K562 (cell line): ENCODE results near the gene VEGFA. TPM values are rescaled to one million over a fixed set of nuclear protein-coding genes. Genes with fewer than 3 reads are reported as not detected.
A peak's percentile ranks its signal among the peaks of the same experiment; 100 is the strongest.

Source experiments
- BACH1 ChIP-seq: fragments of 200-800 bp; sonication (Bioruptor generic); IDR thresholded peaks from 2 replicates; pipeline ENCODE4 v1.6.1; 2016; ENCODE audit warnings: missing genetic modification characterization, missing compliant biosample characterization
- CXXC5 ChIP-seq: fragments of 250-450 bp; sonication (Bioruptor Pico); IDR thresholded peaks from 2 replicates; pipeline ENCODE4 v1.8.0; 2022; ENCODE audit warnings: inconsistent platforms, mild to moderate bottlenecking, moderate library complexity
- EP300 ChIP-seq: IDR thresholded peaks from 2 replicates; pipeline ENCODE4 v1.6.1; 2012; ENCODE audit warnings: low read length, improper control_type of control experiment
- IFI16 ChIP-seq: fragments of 250-450 bp; sonication (Bioruptor Pico); IDR thresholded peaks from 2 replicates; pipeline ENCODE4 v2.1.2; 2022; ENCODE audit warnings: mild to moderate bottlenecking, inconsistent platforms
- NUFIP1 ChIP-seq: fragments of 450-650 bp; IDR thresholded peaks from 2 replicates; pipeline ENCODE4 v1.6.1; 2018; ENCODE audit not compliant: partially characterized antibody
- SMARCA5 ChIP-seq: fragments of 450-650 bp; IDR thresholded peaks from 2 replicates; pipeline ENCODE4 v1.6.1; 2016
- TCF7 ChIP-seq: sonication (generic); IDR thresholded peaks from 2 replicates; pipeline ENCODE4 v1.6.1; 2016; ENCODE audit warnings: antibody characterized with exemption, borderline replicate concordance
- TCF7L2 ChIP-seq: fragments of 150-350 bp; IDR thresholded peaks from 2 replicates; pipeline ENCODE4 v1.6.1; 2016; ENCODE audit warnings: low read depth, mild to moderate bottlenecking, low read length, moderate library complexity
- ZBTB8A ChIP-seq: fragments of 450-650 bp; IDR thresholded peaks from 2 replicates; pipeline ENCODE4 v1.6.1; 2018; ENCODE audit warnings: mild to moderate bottlenecking, moderate library complexity; ENCODE audit not compliant: partially characterized antibody
- ZNF347 ChIP-seq: fragments of 450-650 bp; formaldehyde crosslinking; IDR thresholded peaks from 2 replicates; pipeline ENCODE4 v1.4.0; 2020; ENCODE audit warnings: low read depth, mild to moderate bottlenecking, moderate library complexity
- ZNF766 ChIP-seq: fragments of 200-800 bp; sonication (Bioruptor generic); conservative IDR thresholded peaks from 2 replicates; pipeline ENCODE4 v1.6.1; 2016; ENCODE audit warnings: missing genetic modification characterization, missing compliant biosample characterization
- polyA plus RNA-seq, 8 experiments: library from polyadenylated mRNA; depleted of rRNA in 4 of 8; stranded (reverse) in 5 of 8; unstranded in 3 of 8; fragments of >200 nt; fragmentation: Nextera tagmentation in 2 of 8; fragmentation: Illumina TruSeq in 1 of 8; extraction: Ambion mirVana in 2 of 8; extraction: Trizol in 1 of 8; gene quantifications; 2 replicates each; pipeline versions ENCODE4 v1.2.1 to v1.2.3, GENCODE V29; 2011 to 2014; ENCODE audit warnings: inconsistent platforms in 1 of 8, missing spikeins in 1 of 8
- total RNA-seq, 7 experiments: library from RNA; depleted of rRNA in 6 of 7; stranded (reverse); fragments of >200 nt in 6 of 7; fragmentation: Illumina TruSeq in 2 of 7; extraction: Trizol in 2 of 7; gene quantifications; 2 replicates each; pipeline versions ENCODE4 v1.2.1 to v1.2.3, GENCODE V29; 2011 to 2021; ENCODE audit warnings: low replicate concordance in 1 of 7
- TF ChIP-seq, protein P1 (sequence below), 2 experiments: fragments of 450-650 bp; formaldehyde crosslinking in 1 of 2; IDR thresholded peaks; 2 replicates each; pipeline versions ENCODE4 v1.4.0 to v1.6.1; 2014 to 2020; ENCODE audit warnings: mild to moderate bottlenecking in 2 of 2, borderline replicate concordance in 1 of 2, low read depth in 1 of 2
- TF ChIP-seq, protein P2 (sequence below), 2 experiments: IDR thresholded peaks in 1 of 2; conservative IDR thresholded peaks in 1 of 2; 2 replicates each; pipeline ENCODE4 v1.6.1; 2016; ENCODE audit warnings: low read depth in 2 of 2, mild to moderate bottlenecking in 1 of 2, missing compliant biosample characterization in 1 of 2, missing genetic modification characterization in 1 of 2, moderate library complexity in 1 of 2
- TF ChIP-seq, protein P3 (sequence below): sonication (generic); formaldehyde crosslinking; IDR thresholded peaks from 2 replicates; pipeline ENCODE4 v1.8.1; 2023; ENCODE audit warnings: mild to moderate bottlenecking, missing genetic modification reagents, moderate library complexity

The VEGFA gene
- total and polyA plus RNA-seq, 9 of the 15 experiments (the other 6 are each of a cell fraction or from before 2014, with no cell fraction given), result 14.0 to 271 (median 124) TPM

DNA sequence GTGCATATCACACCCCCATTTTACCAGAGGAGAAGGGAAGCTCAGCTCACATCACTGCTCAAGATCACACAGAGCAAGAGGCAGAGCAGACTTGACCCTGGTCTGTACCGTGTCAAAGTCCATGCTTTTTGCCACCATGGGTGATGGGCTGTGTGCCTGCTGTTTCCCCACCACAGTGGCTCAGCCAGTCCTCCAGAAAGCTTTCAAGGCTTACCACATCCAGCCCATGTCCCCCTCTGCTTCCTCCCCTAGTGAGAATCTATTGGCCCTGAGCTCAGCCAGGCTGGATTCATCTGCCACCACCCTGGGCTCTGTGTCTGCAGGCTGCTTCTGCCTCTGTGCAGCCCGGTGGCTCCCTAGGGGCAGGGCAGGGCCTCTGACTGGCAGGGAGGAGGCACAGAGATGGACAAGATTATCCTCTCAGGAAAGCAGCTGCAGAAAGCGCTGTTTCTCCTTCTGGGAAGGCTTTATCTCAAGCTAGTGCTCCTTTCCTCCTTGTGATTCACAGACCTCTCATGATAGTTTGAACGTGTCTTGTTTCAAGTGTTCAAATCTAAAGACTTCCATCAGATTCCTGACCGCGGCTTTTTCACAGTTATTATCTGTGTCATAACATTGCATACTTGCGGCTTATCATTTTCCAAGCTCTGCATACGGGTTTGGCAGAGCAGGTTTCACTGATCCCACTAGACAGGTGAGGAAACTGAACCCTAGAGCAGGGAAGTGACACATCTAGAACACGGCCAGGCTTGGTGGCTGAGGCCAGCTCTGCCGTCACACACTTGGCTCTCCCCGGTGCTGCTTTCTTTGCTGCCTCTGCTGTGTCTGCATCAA lies 37.4 kb downstream of the VEGFA start (continued):
- TF ChIP-seq, protein P1, sequence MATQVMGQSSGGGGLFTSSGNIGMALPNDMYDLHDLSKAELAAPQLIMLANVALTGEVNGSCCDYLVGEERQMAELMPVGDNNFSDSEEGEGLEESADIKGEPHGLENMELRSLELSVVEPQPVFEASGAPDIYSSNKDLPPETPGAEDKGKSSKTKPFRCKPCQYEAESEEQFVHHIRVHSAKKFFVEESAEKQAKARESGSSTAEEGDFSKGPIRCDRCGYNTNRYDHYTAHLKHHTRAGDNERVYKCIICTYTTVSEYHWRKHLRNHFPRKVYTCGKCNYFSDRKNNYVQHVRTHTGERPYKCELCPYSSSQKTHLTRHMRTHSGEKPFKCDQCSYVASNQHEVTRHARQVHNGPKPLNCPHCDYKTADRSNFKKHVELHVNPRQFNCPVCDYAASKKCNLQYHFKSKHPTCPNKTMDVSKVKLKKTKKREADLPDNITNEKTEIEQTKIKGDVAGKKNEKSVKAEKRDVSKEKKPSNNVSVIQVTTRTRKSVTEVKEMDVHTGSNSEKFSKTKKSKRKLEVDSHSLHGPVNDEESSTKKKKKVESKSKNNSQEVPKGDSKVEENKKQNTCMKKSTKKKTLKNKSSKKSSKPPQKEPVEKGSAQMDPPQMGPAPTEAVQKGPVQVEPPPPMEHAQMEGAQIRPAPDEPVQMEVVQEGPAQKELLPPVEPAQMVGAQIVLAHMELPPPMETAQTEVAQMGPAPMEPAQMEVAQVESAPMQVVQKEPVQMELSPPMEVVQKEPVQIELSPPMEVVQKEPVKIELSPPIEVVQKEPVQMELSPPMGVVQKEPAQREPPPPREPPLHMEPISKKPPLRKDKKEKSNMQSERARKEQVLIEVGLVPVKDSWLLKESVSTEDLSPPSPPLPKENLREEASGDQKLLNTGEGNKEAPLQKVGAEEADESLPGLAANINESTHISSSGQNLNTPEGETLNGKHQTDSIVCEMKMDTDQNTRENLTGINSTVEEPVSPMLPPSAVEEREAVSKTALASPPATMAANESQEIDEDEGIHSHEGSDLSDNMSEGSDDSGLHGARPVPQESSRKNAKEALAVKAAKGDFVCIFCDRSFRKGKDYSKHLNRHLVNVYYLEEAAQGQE (IDR thresholded peaks at IDR 0.05; ENCODE audit: borderline replicate concordance), result peak; percentile 24; the same call in 1 of the 2 replicates
- TF ChIP-seq, protein P1 (CRISPR knock-in tag; IDR thresholded peaks at IDR 0.05; ENCODE audit: low read depth), result no peak; the same call in 1 of the 2 replicates
- TF ChIP-seq ZNF347 (CRISPR knock-in tag) (no peak), EP300 (peak; percentile 60), CXXC5 (CRISPR knock-in tag) (peak; percentile 58), ZNF766 (CRISPR knock-in tag) (no peak), SMARCA5 (no peak), NUFIP1 (no peak), ZBTB8A (no peak), TCF7L2 (no peak), TCF7 (no peak), BACH1 (no peak), IFI16 (CRISPR knock-in tag) (no peak)
- TF ChIP-seq, protein P2, sequence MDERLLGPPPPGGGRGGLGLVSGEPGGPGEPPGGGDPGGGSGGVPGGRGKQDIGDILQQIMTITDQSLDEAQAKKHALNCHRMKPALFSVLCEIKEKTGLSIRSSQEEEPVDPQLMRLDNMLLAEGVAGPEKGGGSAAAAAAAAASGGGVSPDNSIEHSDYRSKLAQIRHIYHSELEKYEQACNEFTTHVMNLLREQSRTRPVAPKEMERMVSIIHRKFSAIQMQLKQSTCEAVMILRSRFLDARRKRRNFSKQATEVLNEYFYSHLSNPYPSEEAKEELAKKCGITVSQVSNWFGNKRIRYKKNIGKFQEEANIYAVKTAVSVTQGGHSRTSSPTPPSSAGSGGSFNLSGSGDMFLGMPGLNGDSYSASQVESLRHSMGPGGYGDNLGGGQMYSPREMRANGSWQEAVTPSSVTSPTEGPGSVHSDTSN (CRISPR knock-in tag; IDR thresholded peaks at IDR 0.05; ENCODE audit: low read depth), result no peak
- TF ChIP-seq, protein P2 (tag; conservative IDR thresholded peaks at IDR 0.05; ENCODE audit: low read depth), result 0 out of 2 replicates have a peak, but pooled peaks have one; percentile 7
- TF ChIP-seq, protein P3, sequence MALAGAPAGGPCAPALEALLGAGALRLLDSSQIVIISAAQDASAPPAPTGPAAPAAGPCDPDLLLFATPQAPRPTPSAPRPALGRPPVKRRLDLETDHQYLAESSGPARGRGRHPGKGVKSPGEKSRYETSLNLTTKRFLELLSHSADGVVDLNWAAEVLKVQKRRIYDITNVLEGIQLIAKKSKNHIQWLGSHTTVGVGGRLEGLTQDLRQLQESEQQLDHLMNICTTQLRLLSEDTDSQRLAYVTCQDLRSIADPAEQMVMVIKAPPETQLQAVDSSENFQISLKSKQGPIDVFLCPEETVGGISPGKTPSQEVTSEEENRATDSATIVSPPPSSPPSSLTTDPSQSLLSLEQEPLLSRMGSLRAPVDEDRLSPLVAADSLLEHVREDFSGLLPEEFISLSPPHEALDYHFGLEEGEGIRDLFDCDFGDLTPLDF (CRISPR knock-in tag), result no peak
